NCI-H524 (cell line): Measurements from ENCODE around the gene OS9.
A peak's percentile ranks its signal among the peaks of the same experiment; 100 is the strongest.

Experiments
- DNase-seq, 2 experiments: peaks; one replicate each; lab custom pipeline; 2025; lab: John Stamatoyannopoulos, UW

The OS9 gene

DNA sequence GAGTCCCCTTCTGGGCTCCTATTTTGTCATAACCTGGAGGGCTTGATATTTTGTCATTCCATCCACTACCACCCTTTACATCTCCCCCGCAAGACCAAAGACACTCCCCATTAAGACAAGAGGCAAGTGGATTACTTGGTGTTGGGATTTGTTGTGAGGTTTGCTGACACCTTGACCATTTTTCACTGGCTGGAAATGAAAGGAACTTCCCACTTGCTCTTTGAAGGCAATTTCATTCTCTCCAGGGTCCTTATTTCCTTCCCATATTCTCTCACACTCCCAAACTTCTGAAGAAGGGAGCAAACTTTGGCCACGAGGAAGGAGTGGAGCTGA lies 29.7 kb downstream of the OS9 start:
- no peak for DNase-seq

DNA sequence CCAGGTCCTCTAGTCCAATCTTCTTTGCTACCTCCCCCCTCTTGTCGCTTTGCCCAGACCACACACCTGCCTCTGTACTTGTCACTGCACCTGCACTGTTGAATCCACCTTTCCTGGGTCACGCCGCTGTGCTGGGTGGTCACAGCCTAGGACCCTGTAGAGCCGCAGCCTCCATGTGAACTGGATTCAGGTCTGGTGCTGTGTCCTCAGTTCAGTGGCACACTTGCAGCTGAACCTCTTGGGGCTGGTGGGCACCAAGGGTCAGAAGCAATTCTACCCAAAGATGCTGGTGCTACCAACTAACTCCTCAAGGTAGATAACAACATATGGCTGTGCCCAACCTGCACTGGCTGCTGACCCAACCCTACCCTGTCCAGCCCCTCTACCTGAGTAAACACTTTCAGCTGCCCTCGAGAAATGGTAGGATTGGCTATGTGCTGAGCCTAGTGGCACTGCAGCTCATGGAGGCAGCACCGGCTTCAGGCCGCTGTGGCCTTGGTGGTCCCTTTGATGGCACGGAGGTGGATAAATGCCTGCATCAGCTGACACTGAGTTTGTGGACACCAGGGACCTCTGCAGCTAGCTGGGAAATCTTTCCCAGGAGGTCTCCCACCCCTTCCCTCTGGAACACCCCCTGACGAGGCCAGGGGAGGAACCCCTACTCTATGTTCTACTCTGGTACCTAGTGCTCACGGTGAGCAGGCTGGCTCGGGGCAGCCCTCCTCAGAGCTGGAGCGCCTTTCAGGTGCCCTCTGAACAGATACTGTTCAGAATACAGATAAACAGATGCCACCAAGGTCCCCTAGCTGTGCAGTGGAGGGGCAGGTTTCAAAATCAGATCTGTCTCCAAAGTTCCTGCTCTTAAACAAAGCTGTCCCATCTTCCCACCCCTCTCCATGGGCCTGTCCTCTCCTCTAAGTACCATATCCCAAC lies 30.3 kb downstream of the OS9 start:
- no peak for DNase-seq

DNA sequence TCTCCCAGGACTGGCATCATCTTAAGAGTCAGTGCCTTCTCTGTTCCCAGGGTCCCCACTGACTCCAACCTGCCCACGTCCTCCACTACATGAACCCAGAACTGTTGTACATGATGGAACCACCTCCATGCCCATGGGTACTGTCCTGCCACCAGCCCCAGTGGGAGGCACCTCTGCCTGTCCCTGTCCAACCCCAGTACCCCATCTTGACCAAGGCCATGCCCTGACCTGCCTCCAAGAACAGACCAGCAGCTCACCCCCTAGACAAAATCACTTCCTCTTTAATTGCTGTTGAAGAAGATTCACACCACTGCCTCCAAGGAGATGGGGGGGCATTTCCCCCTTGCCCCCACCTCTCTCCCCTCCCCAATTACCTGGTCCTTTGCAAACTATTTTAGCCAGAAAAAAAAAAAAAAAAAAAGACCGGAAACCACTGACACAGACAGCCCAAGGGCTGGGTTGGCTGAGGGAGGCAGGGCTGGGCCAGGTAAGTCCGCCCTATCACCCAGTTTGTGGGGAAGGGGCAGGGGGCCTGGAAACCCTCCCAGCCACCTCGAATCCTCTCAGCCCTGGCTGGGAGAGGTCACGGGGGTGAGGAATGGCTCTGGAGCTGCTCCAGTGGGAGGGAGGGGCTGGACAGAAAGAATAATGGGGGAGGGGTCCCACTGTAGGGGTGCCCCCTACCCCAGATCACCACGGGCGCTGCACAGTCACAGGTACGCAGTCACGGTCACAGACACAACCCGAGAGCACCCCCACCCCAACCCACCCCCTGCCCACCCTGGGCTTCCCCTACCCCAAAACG lies 31.2 kb downstream of the OS9 start:
- DNase-seq, result no peak

DNA sequence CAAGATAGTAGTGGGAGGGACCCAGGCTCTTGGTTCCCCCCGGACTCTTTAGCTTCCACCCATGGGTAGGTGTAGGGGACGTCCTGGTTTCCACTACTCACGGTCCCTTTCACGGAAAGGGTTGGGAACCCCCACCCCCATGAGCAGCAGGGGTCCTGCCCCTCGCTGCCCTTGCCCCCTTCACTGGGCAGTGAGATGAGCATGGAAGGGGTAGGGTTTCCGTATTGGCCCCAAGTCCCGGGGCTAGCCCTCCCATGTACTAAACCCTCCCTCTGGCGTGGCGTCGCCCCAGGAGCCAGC lies 31.9 kb downstream of the OS9 start:
- no peak for DNase-seq

DNA sequence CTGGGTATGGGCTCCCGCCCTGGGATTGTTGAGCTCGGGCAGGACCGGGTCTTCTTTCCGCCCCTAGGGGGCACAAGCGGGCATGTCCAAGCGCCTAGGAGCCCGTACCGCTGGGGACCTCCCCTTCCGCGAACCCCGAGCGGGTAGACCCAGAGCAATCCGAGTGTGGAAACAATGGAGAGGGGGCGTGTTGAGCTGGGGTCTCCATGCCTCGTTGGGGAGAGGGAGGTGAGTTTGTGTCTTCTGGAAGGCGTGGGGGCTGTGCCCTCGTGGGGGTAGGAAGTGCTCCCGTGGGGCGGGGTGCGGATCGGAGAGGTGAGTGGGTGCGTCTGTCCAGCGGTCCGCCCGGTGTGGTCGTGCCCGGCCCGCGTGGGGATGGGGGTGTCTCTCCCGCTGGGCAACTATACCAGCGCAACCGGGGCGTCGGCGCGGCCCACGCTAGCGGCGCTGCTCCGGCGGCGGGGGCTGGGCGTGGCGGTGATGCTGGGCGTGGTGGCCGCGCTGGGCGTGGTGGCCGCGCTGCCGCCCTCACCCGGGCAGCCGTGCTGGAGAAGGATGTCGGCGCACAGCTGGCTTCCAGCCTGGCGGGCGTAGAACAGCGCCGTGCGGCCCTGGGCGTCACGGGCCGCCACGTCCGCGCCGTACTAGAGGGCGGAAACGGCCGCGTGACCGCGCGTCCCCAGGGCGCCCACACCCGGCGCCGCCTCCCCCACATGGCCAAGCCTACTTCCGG lies 32.4 kb downstream of the OS9 start:
- DNase-seq, result peak; percentile 71 to 85

DNA sequence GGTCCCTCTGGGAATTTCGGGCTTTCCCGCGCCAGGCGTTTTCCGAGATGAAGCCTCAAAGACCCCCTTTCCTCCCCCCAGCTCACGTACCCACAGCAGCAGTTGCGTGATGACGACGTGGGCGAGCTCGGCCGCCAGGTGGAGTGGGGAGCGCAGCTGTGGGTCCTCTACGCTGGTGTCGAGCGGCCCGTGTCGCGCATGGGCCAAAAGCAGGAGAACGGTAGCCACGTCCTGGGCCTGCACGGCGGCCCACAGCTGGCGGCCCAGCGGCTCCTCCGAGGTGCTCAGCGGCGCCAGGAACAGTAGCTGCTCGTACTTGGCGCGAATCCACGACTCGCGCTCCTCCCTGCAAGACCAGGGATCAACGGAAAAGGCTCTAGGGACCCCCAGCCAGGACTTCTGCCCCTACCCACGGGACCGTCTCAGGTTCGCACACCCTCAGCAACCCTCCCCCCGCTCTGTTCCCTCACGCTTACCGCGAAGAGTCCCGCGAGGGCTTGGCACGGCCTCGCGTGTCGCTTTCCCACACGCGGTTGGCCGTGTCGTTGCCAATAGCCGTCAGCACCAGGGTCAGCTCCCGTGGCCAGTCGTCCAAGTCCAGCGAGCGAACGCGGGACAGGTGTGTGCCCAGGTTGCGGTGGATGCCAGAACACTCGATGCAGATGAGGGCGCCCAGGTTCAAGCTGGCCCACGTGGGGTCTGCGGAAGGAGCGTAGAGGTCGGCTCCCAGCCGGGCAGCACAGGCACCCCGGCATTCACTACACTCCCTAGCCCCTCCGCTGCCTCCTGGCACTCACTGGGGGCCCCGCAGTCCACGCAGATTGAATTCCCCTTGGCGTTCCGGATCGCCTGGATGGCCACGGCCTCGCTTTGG lies 33.2 kb downstream of the OS9 start:
- peak; percentile 28 to 64 for DNase-seq

DNA sequence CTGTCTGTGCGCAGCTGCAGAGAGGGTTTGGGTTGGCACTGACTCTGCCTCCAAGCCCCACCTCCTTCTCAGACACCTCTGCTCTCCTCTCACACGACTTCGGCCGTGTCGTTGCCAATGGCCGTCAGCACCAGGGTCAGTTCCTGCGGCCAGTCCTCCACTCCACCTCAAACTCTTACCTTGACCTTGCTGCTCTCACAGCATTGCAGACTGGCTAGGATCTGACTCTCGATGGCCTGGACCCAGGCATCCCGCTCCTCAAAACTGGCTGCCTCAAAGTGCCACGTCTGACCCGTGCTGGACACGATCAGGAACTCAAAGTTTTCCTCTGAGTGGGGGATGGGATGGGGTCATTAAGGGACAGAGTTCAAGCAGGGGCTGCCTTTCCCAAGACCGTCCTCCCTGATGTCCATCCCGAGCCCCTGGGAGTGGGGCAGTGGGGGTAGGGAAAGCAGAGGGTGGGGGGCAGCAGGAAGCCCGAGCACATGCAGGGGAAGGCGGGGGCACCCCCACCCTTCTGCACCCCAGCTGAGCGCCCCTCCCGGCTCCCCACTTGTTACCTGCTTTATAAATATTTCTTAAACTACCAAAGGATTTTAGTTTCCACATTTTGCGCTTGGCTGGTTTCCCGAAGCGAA lies 33.9 kb downstream of the OS9 start:
- no peak for DNase-seq

DNA sequence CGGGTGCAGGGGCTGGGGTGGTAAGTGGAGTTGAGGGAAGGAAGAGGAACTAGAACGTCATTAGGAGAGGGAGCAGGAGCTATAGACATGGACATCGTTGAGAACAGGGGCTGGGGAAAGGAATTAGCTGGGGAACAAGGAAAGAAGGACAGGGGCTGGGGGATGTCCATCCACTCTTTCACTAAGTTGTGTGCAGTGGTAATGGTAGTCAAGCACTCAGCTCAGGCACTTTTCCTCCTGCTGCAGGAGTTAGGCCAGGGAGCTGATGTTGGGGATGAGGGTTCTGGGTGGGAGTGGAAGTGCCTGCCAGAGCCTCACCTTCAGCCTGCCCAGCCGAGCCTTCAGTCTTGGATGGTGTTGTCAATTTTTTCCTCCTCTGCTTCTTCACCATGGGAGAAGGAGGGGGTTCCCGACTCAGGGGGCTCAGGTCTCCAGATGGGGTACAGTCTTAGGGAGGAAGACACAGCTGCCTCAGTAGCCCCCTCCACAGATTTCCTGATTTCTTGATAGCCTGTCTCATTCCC lies 35.5 kb downstream of the OS9 start:
- no peak for DNase-seq

DNA sequence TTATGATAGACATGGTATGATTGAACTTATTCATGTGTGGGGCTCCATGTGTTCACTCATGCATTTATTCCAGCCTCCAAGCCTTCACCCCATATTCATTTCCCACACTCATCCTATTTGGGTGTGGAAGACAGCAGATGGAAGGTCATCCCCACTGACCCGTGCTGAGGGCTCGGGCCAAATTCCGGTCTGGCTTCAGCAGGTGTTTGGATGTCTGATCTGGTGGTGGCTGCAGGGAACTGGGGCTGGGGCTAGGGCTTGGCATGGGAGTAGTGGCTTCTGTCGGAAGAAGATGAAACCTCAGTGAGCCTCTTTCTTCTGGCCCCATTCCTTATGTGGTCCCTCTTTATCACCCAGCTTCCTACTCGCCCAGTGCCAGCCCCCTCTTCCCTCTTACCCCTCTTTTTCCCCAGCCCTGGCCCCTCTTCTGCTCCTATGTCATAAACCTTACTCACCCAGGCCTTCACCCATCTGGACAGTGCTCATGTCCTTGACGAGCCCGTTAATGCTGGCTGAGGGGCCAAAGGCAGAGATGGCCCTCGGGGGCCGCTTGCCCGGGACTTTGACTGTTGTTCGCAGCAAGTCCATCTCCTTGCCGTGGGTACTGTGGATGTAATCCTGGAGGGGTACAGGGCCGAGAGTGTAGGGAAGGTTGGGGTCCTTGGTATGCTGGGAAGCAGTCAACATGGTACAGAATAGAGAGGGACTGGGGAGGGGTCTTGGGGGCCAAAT lies 36.6 kb downstream of the OS9 start:
- DNase-seq, result no peak

DNA sequence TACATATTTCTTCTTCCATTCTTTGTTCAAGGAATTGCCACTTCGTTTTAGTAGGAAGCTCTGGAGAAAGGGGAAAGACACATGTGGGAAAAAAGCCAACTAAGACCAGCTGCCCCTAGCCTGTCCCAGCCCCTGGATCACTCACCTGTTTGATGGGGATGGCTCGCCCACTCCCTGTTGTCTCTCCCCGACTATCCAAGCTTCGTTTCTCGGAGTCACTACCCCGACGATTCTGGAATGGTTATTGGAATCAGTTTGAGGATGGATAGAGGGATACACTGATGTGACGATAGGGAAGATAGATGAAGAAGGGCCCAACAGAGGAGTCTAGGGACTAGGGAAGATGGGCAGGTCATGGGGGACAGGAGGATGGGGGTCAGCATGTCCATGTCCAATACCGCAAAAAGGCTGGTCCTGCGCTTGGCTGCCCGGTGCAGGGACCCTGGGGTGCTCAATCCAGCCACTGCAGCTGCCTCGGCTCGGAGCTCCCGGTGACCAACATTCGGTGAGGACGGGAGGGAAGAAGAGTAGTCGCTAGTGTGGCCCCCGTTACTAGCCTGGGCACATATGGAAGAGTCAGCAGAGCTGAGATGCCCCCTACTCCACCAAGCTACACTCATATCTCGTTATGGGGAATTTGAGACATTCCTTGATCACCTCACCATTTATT lies 37.6 kb downstream of the OS9 start:
- DNase-seq, result no peak

DNA sequence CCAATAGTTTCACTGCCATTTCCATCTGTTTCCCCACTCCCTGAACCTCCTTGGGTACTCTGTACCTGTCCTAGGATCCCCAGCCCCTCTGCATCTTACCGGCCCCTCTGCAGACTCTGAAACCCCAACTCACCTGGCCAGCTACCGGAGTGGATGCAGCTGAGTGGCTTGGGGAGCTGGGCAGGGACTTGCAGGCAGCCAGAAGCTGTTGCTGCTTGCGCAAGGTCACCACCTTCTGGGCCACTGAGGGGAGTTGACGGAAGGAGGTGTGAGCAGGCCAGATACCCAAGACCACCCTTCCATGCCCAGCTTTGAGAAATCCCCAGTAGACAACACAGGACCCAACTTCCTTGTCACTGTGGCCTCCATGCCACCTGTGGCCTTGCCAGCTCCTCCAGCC lies 38.3 kb downstream of the OS9 start:
- no peak for DNase-seq

DNA sequence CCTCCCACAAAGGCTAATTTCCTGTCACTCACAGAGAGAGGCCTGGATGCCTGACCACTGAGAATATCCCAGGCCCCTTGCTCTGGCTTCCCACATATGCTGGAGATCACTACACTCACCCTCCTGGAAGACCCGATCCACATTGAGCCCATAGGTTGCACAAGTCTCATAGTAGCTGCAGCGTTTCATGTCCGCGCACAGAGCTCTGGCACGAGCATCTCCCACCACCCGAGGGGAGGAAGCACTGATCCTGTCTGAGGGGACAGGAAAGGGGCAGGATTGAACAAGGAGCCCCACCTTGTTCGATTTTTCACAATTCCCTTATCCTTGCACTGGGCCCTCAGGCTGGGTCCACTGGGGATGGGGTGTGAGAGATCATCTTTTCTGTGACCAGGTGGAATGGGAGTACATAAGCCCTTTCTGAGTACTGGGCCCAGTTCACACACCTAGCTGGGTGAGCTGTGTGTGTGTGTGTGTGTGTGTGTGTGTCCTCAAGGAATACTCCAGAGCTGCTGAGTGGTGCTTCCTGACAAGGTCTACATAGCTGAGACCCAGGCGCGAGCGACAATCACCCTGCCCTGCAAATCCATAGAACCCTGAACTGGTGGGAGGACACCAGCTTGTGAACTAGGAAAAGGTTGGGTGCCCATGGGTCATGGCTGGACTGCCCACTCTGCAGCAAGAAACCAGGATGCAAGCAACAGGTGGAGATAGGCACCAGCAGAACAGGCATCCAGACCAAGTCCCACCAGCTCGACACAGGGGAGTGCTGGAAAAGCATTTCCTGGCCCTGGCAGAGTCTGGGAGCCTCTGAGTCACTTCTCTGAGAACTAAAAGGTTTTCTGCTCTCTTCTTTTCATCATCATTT lies 39.0 kb downstream of the OS9 start:
- DNase-seq, result no peak

DNA sequence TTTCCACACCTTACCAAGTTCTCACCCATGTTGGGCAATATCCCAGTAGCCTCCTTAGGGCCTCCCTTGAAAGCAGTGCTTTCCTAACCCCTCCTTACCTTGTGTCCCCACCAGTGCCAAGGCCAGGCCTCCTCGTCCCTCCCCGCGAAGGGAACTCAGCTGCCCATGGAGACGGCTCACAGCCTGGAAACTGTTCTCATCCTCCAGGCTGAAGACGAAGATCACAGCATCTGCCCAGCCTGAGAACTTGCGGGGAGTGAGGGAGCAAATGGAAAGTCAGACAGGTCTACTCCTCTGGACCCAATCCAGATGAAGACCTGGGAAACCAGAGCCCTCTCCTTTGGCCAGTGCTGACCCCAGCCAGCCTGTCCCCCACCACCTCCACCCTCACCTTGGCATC lies 40.0 kb downstream of the OS9 start:
- no peak for DNase-seq

DNA sequence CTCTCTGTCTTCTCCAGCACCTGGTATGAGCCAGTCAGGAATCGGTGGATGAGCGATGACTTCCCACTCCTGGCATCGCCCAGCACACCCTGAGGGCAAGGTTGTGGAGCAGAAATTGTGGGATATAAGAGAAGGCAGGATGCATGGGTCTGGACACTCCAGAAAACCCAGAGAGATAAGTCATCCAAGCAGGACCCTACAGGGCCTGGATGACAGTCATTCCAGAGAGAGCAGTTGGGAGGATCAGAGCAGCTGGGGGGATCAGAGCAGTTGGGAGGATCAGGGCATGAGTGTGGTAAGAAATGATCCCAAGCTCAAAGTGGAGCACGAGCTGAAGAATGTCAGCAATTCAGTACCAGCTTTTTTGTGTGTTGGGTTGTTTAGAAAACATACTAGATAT lies 40.7 kb downstream of the OS9 start:
- DNase-seq, result no peak

DNA sequence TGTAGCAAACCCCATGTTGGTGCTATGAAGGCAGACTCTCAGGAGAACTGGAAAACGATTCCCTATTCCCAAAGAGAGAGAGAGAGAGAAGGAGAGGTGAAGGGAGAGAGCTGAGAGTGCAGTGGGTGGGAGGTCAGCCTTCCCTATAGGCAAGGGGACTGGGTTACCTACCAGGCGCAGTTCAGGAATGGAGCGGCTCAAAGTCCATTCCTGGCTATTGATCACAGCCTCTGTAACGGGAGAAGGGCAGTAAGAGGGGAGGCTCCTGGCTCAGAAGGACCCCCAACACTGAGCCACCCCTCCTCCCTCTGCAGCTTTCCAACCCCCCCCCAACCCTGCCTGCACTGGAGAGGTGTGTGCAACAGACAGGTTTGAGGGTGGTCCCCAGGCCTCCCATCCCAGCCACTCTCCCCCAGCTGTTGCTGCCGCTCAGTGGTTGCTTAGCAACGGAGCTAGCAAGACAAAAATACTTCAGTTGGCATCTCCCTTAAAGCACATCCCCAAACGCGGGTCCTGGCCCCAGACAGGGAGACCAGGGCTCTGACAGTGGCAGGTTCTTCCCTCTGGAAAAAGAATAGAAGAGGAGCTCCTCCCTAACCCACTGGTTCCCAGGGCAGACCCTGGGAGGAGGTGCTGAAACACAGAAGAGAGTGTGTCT lies 41.4 kb downstream of the OS9 start:
- DNase-seq, result peak; percentile 79 to 89

DNA sequence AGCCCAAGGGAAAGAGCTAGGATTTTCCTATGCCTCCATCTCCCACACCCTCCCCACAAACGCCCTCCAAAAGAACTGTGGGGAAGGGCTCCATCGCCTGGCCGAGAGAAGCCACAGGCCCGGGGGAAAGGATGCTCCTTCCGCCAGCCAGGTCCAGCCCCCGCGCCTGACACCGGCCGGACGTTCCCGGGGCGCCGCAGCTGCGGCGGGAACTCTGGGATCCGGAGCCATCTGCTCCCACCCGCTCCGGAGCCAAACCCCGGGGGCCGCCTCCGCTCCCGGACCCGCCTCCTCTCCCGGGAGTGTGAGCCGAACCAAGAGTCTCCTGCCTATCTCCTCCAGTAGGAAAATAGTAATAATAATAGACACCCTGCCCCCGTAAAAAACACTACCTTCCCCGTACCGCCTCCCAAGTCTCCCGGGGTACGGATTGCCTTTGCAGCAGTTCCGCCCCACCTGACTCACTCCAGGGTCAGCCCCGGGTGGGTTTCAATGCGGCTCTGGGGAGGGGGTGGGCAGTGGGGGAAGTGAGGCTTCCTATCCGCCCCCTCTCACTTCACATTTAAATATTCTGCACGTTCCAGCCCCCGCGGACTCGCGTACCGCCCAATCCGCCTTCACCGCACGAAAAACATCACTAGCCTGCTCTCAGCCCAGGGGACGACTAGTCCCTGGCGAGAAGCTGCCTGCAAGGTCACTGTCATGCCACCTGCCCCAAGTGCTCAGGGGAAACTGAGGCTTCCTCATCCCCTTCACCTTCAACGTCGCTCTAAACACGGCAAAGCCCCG lies 42.2 kb downstream of the OS9 start:
- peak; percentile 56 to 62 for DNase-seq

DNA sequence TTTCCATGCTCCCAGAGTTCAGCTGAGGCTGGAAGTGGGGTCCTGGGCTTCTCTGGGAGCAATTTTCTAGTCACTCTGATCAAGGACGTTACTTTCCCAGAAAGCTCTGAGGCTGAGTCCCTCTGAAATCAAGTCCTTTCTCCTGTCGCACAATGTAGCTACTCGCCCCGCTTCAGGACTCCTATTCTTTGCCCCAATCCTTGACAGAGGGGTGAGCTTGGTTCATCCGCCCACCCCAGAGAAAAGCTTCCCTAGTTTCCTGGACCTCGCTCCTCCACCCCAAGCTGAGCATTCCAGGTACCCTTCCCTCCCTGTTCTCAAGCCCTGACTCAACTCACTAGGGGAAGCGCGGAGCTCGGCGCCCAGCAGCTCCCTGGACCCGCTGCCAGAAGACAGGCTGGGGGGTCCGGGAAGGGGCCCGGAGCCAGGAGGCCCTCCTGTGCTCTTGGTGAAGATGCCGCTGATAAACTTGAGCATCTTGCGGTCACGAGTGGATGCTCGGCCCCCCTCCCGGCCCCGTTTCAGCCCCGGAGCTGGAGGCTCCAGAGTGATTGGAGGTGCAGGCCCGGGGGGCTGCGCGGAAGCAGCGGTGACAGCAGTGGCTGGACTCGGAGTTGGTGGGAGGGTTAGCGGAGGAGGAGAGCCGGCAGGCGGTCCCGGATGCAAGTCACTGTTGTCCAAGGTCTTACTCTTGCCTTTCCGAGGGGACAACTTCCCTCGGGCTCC lies 43.0 kb downstream of the OS9 start:
- peak in 1 of 2 experiments; percentile 31 for DNase-seq
